HCT116 (cell line): ENCODE results near the gene MAPKAP1.

Source experiments
- ATF3 ChIP-seq: IDR thresholded peaks from 2 replicates; pipeline ENCODE4 v1.6.1; 2012
- CTCF ChIP-seq, 3 experiments: fragments of 200-600 bp in 1 of 3; sonication (generic) in 1 of 3; IDR thresholded peaks in 2 of 3; conservative IDR thresholded peaks in 1 of 3; 2 replicates each; pipeline ENCODE4 v1.5.1; 2012 to 2017; ENCODE audit warnings: low read depth in 2 of 3, low read length in 2 of 3, antibody characterized with exemption in 1 of 3, borderline replicate concordance in 1 of 3, control low read depth in 1 of 3, mild to moderate bottlenecking in 1 of 3, mixed read lengths in 1 of 3, mixed run types in 1 of 3, moderate library complexity in 1 of 3; ENCODE audit not compliant: insufficient read depth in 1 of 3
- FOSL1 ChIP-seq: IDR thresholded peaks from 2 replicates; pipeline ENCODE4 v1.6.1; 2012; ENCODE audit warnings: low read depth
- JUND ChIP-seq: IDR thresholded peaks from 2 replicates; pipeline ENCODE4 v1.6.1; 2012
- POLR2A ChIP-seq: IDR thresholded peaks from 2 replicates; pipeline ENCODE4 v1.7.0; 2011; ENCODE audit warnings: borderline replicate concordance; ENCODE audit not compliant: insufficient read depth, insufficient read length; ENCODE audit errors: extremely low read depth
- POLR2AphosphoS5 ChIP-seq: IDR thresholded peaks from 2 replicates; pipeline ENCODE4 v1.6.1; 2011; ENCODE audit warnings: mild to moderate bottlenecking, low read depth, low read length, moderate library complexity
- SIN3A ChIP-seq: IDR thresholded peaks from 2 replicates; pipeline ENCODE4 v1.6.1; 2012; ENCODE audit warnings: low read depth
- YY1 ChIP-seq: IDR thresholded peaks from 2 replicates; pipeline ENCODE4 v1.6.1; 2011; ENCODE audit warnings: low read length, low read depth, moderate library complexity, mild to moderate bottlenecking; ENCODE audit not compliant: insufficient replicate concordance; ENCODE audit errors: extremely low read depth
- ZBTB33 ChIP-seq: IDR thresholded peaks from 2 replicates; pipeline ENCODE4 v1.6.1; 2011; ENCODE audit warnings: mild to moderate bottlenecking, low read length, moderate library complexity; ENCODE audit not compliant: insufficient replicate concordance; ENCODE audit errors: extremely low read depth
- ZNF274 ChIP-seq: fragments of 200-500 bp; sonication (Bioruptor generic); IDR thresholded peaks from 2 replicates; pipeline ENCODE4 v1.6.1; 2014; ENCODE audit warnings: mild to moderate bottlenecking, low read depth, low read length, inconsistent platforms
- TF ChIP-seq, protein P1 (sequence below): IDR thresholded peaks from 2 replicates; pipeline ENCODE4 v1.6.1; 2012; ENCODE audit warnings: low read depth

- TF ChIP-seq POLR2AphosphoS5 (no peak), CTCF (IDR thresholded peaks at IDR 0.05 in 2 of 3, conservative IDR thresholded peaks at IDR 0.05 in 1 of 3; ENCODE audit: borderline replicate concordance in 1 of 3, insufficient read depth in 1 of 3, low read depth in 2 of 3, low read length in 2 of 3) (no peak), ZNF274 (no peak), POLR2A (no peak), ZBTB33 (no peak), JUND (no peak), ATF3 (no peak), YY1 (no peak), SIN3A (no peak), FOSL1 (no peak)
- TF ChIP-seq, protein P1, sequence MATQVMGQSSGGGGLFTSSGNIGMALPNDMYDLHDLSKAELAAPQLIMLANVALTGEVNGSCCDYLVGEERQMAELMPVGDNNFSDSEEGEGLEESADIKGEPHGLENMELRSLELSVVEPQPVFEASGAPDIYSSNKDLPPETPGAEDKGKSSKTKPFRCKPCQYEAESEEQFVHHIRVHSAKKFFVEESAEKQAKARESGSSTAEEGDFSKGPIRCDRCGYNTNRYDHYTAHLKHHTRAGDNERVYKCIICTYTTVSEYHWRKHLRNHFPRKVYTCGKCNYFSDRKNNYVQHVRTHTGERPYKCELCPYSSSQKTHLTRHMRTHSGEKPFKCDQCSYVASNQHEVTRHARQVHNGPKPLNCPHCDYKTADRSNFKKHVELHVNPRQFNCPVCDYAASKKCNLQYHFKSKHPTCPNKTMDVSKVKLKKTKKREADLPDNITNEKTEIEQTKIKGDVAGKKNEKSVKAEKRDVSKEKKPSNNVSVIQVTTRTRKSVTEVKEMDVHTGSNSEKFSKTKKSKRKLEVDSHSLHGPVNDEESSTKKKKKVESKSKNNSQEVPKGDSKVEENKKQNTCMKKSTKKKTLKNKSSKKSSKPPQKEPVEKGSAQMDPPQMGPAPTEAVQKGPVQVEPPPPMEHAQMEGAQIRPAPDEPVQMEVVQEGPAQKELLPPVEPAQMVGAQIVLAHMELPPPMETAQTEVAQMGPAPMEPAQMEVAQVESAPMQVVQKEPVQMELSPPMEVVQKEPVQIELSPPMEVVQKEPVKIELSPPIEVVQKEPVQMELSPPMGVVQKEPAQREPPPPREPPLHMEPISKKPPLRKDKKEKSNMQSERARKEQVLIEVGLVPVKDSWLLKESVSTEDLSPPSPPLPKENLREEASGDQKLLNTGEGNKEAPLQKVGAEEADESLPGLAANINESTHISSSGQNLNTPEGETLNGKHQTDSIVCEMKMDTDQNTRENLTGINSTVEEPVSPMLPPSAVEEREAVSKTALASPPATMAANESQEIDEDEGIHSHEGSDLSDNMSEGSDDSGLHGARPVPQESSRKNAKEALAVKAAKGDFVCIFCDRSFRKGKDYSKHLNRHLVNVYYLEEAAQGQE = no peak
Measured at GRCh38 chr9:125545845-125546244, 161.2 kb downstream of the MAPKAP1 start.
